Activated CD8-positive, alpha-beta T cell treated with anti-CD3 and anti-CD28 coated beads for 36 hours (primary cell): ENCODE measurements around the gene PADI6. TPM values are rescaled to one million over a fixed set of nuclear protein-coding genes. Genes with fewer than 3 reads are reported as not detected.

ENCODE experiments used
- ATAC-seq: fragments of 200-7000 bp; cut with Tn5 transposase; one replicate; pipeline ENCODE4 v1.10.0; 2021; ENCODE audit warnings: mild to moderate bottlenecking, moderate library complexity
- CTCF ChIA-PET: fragments of 350-600 bp; sonication (Branson Sonifier 250); formaldehyde crosslinking; loops from one replicate; lab custom pipeline; 2021; ENCODE audit warnings: antibody characterized with exemption; lab: Charles Lee
- POLR2A ChIA-PET: fragments of 350-600 bp; sonication (Branson Sonifier 250); formaldehyde crosslinking; loops from one replicate; lab custom pipeline; 2021; ENCODE audit warnings: antibody characterized with exemption; lab: Charles Lee
- DNase-seq: peaks from one replicate; pipeline ENCODE4 v3.0.0-alpha.2; 2020
- H3K27ac Mint-ChIP-seq: one replicate; pipeline ENCODE4 v1.8.0; 2021; ENCODE audit warnings: mild to moderate bottlenecking, mixed read lengths
- H3K27me3 Mint-ChIP-seq: one replicate; pipeline ENCODE4 v1.8.0; 2021; ENCODE audit warnings: mixed read lengths
- H3K36me3 Mint-ChIP-seq: one replicate; pipeline ENCODE4 v1.8.0; 2021; ENCODE audit warnings: low read depth, mixed read lengths
- H3K4me1 Mint-ChIP-seq: one replicate; pipeline ENCODE4 v1.8.0; 2021; ENCODE audit warnings: low read depth, mixed read lengths
- H3K4me3 Mint-ChIP-seq: one replicate; pipeline ENCODE4 v1.8.0; 2021; ENCODE audit warnings: mild to moderate bottlenecking, moderate library complexity, mixed read lengths
- H3K9me3 Mint-ChIP-seq: one replicate; pipeline ENCODE4 v1.8.0; 2021; ENCODE audit warnings: mixed read lengths
- intact Hi-C: fragments of 100-400 bp; cut with micrococcal nuclease; formaldehyde crosslinking; loops from one replicate; pipeline ENCODE4 v1.10.0; 2022
- total RNA-seq, 2 experiments: library from RNA; stranded (reverse); gene quantifications; one replicate each; pipeline ENCODE4 v1.2.3, GENCODE V29; 2021
- TF ChIP-seq, protein P1 (sequence below): fragments of 200-600 bp; IDR thresholded peaks from one replicate; pipeline ENCODE4 v1.8.0; 2022; ENCODE audit warnings: antibody characterized with exemption, mild to moderate bottlenecking

The PADI6 gene
- total RNA-seq, 2 experiments from 2014 or later = not detected

DNA sequence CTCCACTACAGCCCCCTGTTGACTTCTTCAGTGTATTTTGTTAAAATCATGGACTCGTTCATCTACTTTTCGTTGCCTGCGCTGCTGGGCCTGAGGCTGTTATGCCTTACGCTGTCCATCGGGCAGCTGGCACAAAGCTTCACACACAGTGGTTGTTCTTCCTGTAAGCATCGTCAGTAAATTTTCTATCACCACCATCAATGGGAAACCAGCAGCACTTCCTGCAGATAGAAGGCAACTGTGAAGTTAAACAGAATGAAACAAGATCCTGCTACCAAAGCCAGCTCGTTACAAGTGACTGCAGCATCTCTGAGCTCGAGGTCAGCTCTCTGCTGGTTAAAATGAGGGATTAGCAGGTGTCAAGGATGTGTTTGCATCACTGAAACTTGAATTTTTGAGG lies 21.9 kb upstream of the PADI6 start:
- H3K36me3 Mint-ChIP-seq = no peaks in the 10 kb centered on the region
- no peak for DNase-seq
- TF ChIP-seq, protein P1, sequence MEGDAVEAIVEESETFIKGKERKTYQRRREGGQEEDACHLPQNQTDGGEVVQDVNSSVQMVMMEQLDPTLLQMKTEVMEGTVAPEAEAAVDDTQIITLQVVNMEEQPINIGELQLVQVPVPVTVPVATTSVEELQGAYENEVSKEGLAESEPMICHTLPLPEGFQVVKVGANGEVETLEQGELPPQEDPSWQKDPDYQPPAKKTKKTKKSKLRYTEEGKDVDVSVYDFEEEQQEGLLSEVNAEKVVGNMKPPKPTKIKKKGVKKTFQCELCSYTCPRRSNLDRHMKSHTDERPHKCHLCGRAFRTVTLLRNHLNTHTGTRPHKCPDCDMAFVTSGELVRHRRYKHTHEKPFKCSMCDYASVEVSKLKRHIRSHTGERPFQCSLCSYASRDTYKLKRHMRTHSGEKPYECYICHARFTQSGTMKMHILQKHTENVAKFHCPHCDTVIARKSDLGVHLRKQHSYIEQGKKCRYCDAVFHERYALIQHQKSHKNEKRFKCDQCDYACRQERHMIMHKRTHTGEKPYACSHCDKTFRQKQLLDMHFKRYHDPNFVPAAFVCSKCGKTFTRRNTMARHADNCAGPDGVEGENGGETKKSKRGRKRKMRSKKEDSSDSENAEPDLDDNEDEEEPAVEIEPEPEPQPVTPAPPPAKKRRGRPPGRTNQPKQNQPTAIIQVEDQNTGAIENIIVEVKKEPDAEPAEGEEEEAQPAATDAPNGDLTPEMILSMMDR = no peak
- H3K27ac Mint-ChIP-seq = no peak overlapping the region
- H3K27me3 Mint-ChIP-seq = peaks cover 1% of the 10 kb centered on the region
- ChIA-PET POLR2A (no interaction called here), CTCF (no interaction called here)
- H3K9me3 Mint-ChIP-seq = no peaks in the 10 kb centered on the region
- no peak overlapping the region for H3K4me3 Mint-ChIP-seq
- H3K4me1 Mint-ChIP-seq = no peaks in the 10 kb centered on the region
- ATAC-seq = no peak
- intact Hi-C loops = no loop called here

DNA sequence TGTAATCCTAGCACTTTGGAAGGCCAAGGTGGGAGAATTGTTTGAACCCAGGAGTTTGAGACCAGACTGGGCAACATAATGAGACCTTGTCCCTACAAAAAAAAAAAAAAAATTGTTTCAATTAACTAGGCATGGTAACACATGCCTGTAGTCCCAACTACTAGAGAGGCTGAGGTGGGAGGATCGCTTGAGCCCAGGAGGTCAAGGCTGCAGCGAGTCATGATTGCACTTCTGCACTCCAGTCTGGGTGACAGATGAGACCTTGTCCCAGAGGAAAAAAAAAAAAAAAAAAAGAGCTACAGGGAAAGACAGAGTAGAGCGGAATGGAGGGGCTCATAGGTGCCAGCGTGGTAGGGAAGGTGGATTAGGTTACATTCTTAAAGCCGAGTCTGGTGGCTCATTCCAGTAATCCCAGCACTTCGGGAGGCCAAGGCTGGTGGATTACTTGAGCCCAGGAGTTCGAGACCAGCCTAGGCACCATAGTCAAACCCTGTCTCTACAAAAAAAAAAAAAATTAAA lies 21.0 kb upstream of the PADI6 start:
- no peaks in the 10 kb centered on the region for H3K36me3 Mint-ChIP-seq
- DNase-seq = no peak
- CTCF ChIA-PET = no interaction called here
- H3K27ac Mint-ChIP-seq = no peak overlapping the region
- peaks cover 5% of the 10 kb centered on the region for H3K4me1 Mint-ChIP-seq
- H3K9me3 Mint-ChIP-seq = no peaks in the 10 kb centered on the region
- TF ChIP-seq, protein P1 = no peak
- POLR2A ChIA-PET = no interaction called here
- H3K4me3 Mint-ChIP-seq = no peak overlapping the region
- no peaks in the 10 kb centered on the region for H3K27me3 Mint-ChIP-seq
- no peak for ATAC-seq
- intact Hi-C loops = no loop called here

DNA sequence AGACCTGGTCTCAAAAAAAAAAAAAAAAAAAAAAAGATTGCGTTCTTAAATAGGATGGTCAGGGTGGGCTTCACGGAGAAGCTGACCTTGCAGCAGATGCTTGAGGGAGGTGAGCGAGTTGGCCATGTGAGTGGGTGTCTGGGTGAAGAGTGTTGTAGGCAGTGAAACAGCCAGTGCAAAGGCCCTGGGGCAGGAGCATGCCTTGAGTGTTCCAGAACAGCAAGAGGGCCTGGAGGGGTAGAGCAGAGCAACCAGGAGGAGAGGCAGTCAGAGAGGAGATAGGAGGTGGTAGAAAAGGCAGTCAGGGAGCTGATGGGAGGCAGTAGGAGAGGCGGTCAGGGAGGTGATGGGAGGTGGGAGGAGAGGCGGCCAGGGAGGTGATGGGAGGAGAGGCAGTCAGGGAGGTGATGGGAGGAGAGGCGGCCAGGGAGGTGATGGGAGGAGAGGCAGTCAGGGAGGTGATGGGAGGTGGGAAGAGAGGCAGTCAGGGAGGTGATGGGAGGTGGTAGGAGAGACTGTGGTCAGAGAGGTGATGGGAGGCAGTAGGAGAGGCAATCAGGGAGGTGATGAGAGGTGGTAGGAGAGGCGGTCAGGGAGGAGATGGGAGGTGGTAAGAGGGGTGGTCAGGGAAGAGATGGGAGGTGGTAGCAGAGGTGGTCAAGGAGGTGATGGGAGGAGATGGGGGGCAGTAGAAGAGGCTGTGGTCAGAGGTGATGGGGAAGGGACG lies 20.2 kb upstream of the PADI6 start:
- H3K27me3 Mint-ChIP-seq = no peaks in the 10 kb centered on the region
- no peak for DNase-seq
- H3K4me3 Mint-ChIP-seq = no peak overlapping the region
- peaks cover 12% of the 10 kb centered on the region for H3K4me1 Mint-ChIP-seq
- intact Hi-C loops = no loop called here
- ChIA-PET POLR2A (no interaction called here), CTCF (no interaction called here)
- no peaks in the 10 kb centered on the region for H3K9me3 Mint-ChIP-seq
- H3K36me3 Mint-ChIP-seq = no peaks in the 10 kb centered on the region
- no peak for ATAC-seq
- TF ChIP-seq, protein P1 = no peak
- H3K27ac Mint-ChIP-seq = no peak overlapping the region

DNA sequence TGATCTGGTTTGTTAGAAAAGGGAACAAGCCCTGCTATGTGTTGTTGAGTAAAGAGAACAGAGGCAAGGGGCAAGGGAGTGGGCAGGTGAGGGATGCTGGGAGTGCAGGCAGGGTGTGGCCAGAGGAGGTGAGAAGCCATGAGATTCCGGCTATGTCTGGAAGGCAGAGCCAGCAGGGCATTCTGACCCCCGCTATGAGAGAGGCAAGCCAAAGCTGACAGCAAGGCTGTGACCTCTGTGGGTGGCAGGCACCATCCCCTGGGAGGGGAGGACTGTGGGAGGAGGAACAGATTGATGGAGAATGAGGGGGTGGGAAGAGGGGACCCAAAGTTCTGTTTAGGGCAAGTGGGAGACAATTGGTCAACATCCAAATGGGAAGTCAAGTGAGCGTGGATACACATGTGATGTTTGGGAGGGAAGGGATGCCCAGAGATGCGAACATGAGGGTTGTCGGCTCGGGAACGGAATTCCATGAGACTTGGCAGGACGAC lies 19.5 kb upstream of the PADI6 start:
- Mint-ChIP-seq H3K36me3 (no peaks in the 10 kb centered on the region), H3K27ac (no peak overlapping the region), H3K9me3 (no peaks in the 10 kb centered on the region), H3K4me3 (no peak overlapping the region), H3K27me3 (no peaks in the 10 kb centered on the region), H3K4me1 (peaks cover 12% of the 10 kb centered on the region)
- ChIA-PET CTCF (no interaction called here), POLR2A (no interaction called here)
- TF ChIP-seq, protein P1 = no peak
- no peak for ATAC-seq
- DNase-seq = no peak
- intact Hi-C loops = no loop called here

DNA sequence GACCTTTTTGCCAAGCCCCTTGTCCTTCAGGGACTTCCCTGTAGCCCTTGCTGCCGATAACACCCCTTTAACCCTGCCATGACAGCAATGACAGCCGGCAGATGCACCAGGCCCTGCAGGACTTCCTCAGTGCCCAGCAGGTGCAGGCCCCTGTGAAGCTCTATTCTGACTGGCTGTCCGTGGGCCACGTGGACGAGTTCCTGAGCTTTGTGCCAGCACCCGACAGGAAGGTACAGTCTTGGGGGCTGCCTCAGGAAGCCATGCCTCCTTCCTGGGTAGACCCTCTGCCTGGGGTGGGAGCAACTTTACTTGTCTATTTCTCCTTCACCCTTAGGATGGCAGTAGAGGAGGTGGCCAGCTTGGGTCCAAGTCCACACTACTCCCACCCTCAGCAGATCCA lies 16.1 kb upstream of the PADI6 start:
- ATAC-seq = peak; percentile 95
- H3K36me3 Mint-ChIP-seq = no peaks in the 10 kb centered on the region
- POLR2A ChIA-PET = no interaction called here
- H3K27ac Mint-ChIP-seq = peak overlapping the region; percentile 77
- intact Hi-C loops = no loop called here
- peaks cover 12% of the 10 kb centered on the region for H3K4me1 Mint-ChIP-seq
- peak; percentile 65 for DNase-seq
- H3K27me3 Mint-ChIP-seq = no peaks in the 10 kb centered on the region
- TF ChIP-seq, protein P1 = no peak
- CTCF ChIA-PET = interaction anchor here (0.7 to 1.2 kb wide), 3 partner anchors 12 to 139 kb away, joined by 3 to 6 read pairs (median 3); no protein-coding TSS in a partner anchor
- H3K9me3 Mint-ChIP-seq = no peaks in the 10 kb centered on the region
- peak overlapping the region; percentile 48 for H3K4me3 Mint-ChIP-seq
